ENCODE measurements around the gene IQCN.

The IQCN gene

GRCh38 chr19:18299654-18300053 is 25.4 kb upstream of the IQCN start:
- H3K9me3 ChIP-seq (ENCODE audit: control insufficient read depth, low read length), result no peaks in the 10 kb centered on the region
- H3K4me1 ChIP-seq (ENCODE audit: control insufficient read depth, insufficient read depth, low read length), result peaks cover 37% of the 10 kb centered on the region
- no peak overlapping the region for H3K9ac ChIP-seq (ENCODE audit: low read length)
- no peaks in the 10 kb centered on the region for H3K27me3 ChIP-seq (ENCODE audit: control insufficient read depth, insufficient read depth, low read length)
- H3K4me3 ChIP-seq (ENCODE audit: low read length), result no peak overlapping the region
- no peaks in the 10 kb centered on the region for H3K36me3 ChIP-seq (ENCODE audit: control insufficient read depth, insufficient read depth, low read length)

- no peaks in the 10 kb centered on the region for H3K36me3 ChIP-seq (ENCODE audit: control insufficient read depth, insufficient read depth, low read length)
- no peaks in the 10 kb centered on the region for H3K27me3 ChIP-seq (ENCODE audit: control insufficient read depth, insufficient read depth, low read length)
- no peak overlapping the region for H3K4me3 ChIP-seq (ENCODE audit: low read length)
- H3K9me3 ChIP-seq (ENCODE audit: control insufficient read depth, low read length), result no peaks in the 10 kb centered on the region
- peaks cover 26% of the 10 kb centered on the region for H3K4me1 ChIP-seq (ENCODE audit: control insufficient read depth, insufficient read depth, low read length)
- no peak overlapping the region for H3K9ac ChIP-seq (ENCODE audit: low read length)
Measured at GRCh38 chr19:18298601-18299000, 24.3 kb upstream of the IQCN start.

GRCh38 chr19:18297308-18297707 is 23.1 kb upstream of the IQCN start:
- no peaks in the 10 kb centered on the region for H3K27me3 ChIP-seq (ENCODE audit: control insufficient read depth, insufficient read depth, low read length)
- peaks cover 34% of the 10 kb centered on the region for H3K4me1 ChIP-seq (ENCODE audit: control insufficient read depth, insufficient read depth, low read length)
- H3K9ac ChIP-seq (ENCODE audit: low read length), result no peak overlapping the region
- H3K9me3 ChIP-seq (ENCODE audit: control insufficient read depth, low read length), result no peaks in the 10 kb centered on the region
- H3K4me3 ChIP-seq (ENCODE audit: low read length), result no peak overlapping the region
- no peaks in the 10 kb centered on the region for H3K36me3 ChIP-seq (ENCODE audit: control insufficient read depth, insufficient read depth, low read length)

- Histone ChIP-seq H3K4me1 (ENCODE audit: control insufficient read depth, insufficient read depth, low read length) (peaks cover 36% of the 10 kb centered on the region), H3K36me3 (ENCODE audit: control insufficient read depth, insufficient read depth, low read length) (no peaks in the 10 kb centered on the region), H3K27me3 (ENCODE audit: control insufficient read depth, insufficient read depth, low read length) (no peaks in the 10 kb centered on the region), H3K9ac (ENCODE audit: low read length) (no peak overlapping the region), H3K4me3 (ENCODE audit: low read length) (no peak overlapping the region), H3K9me3 (ENCODE audit: control insufficient read depth, low read length) (no peaks in the 10 kb centered on the region)
Measured at GRCh38 chr19:18295034-18295451, 20.8 kb upstream of the IQCN start.

GRCh38 chr19:18294467-18294864 is 20.2 kb upstream of the IQCN start:
- H3K4me1 ChIP-seq (ENCODE audit: control insufficient read depth, insufficient read depth, low read length), result peaks cover 37% of the 10 kb centered on the region
- H3K9me3 ChIP-seq (ENCODE audit: control insufficient read depth, low read length), result no peaks in the 10 kb centered on the region
- H3K27me3 ChIP-seq (ENCODE audit: control insufficient read depth, insufficient read depth, low read length), result no peaks in the 10 kb centered on the region
- no peak overlapping the region for H3K9ac ChIP-seq (ENCODE audit: low read length)
- H3K4me3 ChIP-seq (ENCODE audit: low read length), result no peak overlapping the region
- no peaks in the 10 kb centered on the region for H3K36me3 ChIP-seq (ENCODE audit: control insufficient read depth, insufficient read depth, low read length)

- Histone ChIP-seq H3K27me3 (ENCODE audit: control insufficient read depth, insufficient read depth, low read length) (no peaks in the 10 kb centered on the region), H3K4me3 (ENCODE audit: low read length) (no peak overlapping the region), H3K36me3 (ENCODE audit: control insufficient read depth, insufficient read depth, low read length) (no peaks in the 10 kb centered on the region), H3K4me1 (ENCODE audit: control insufficient read depth, insufficient read depth, low read length) (peaks cover 31% of the 10 kb centered on the region), H3K9me3 (ENCODE audit: control insufficient read depth, low read length) (no peaks in the 10 kb centered on the region), H3K9ac (ENCODE audit: low read length) (peak overlapping the region; percentile 96)
Measured at GRCh38 chr19:18293642-18294466, 19.6 kb upstream of the IQCN start.

- peak overlapping the region; percentile 96 for H3K9ac ChIP-seq (ENCODE audit: low read length)
- peak overlapping the region; percentile 66 for H3K4me3 ChIP-seq (ENCODE audit: low read length)
- H3K36me3 ChIP-seq (ENCODE audit: control insufficient read depth, insufficient read depth, low read length), result no peaks in the 10 kb centered on the region
- peaks cover 30% of the 10 kb centered on the region for H3K4me1 ChIP-seq (ENCODE audit: control insufficient read depth, insufficient read depth, low read length)
- no peaks in the 10 kb centered on the region for H3K9me3 ChIP-seq (ENCODE audit: control insufficient read depth, low read length)
- H3K27me3 ChIP-seq (ENCODE audit: control insufficient read depth, insufficient read depth, low read length), result no peaks in the 10 kb centered on the region
Measured at GRCh38 chr19:18292810-18293641, 18.8 kb upstream of the IQCN start.

GRCh38 chr19:18292462-18292809 is 18.2 kb upstream of the IQCN start:
- no peaks in the 10 kb centered on the region for H3K9me3 ChIP-seq (ENCODE audit: control insufficient read depth, low read length)
- peak overlapping the region; percentile 66 for H3K4me3 ChIP-seq (ENCODE audit: low read length)
- H3K9ac ChIP-seq (ENCODE audit: low read length), result peak overlapping the region; percentile 96
- no peaks in the 10 kb centered on the region for H3K36me3 ChIP-seq (ENCODE audit: control insufficient read depth, insufficient read depth, low read length)
- peaks cover 30% of the 10 kb centered on the region for H3K4me1 ChIP-seq (ENCODE audit: control insufficient read depth, insufficient read depth, low read length)
- H3K27me3 ChIP-seq (ENCODE audit: control insufficient read depth, insufficient read depth, low read length), result no peaks in the 10 kb centered on the region

GRCh38 chr19:18291590-18292461 is 17.6 kb upstream of the IQCN start:
- peaks cover 30% of the 10 kb centered on the region for H3K4me1 ChIP-seq (ENCODE audit: control insufficient read depth, insufficient read depth, low read length)
- no peaks in the 10 kb centered on the region for H3K9me3 ChIP-seq (ENCODE audit: control insufficient read depth, low read length)
- H3K4me3 ChIP-seq (ENCODE audit: low read length), result peak overlapping the region; percentile 66
- H3K27me3 ChIP-seq (ENCODE audit: control insufficient read depth, insufficient read depth, low read length), result no peaks in the 10 kb centered on the region
- no peaks in the 10 kb centered on the region for H3K36me3 ChIP-seq (ENCODE audit: control insufficient read depth, insufficient read depth, low read length)
- H3K9ac ChIP-seq (ENCODE audit: low read length), result peak overlapping the region; percentile 96

GRCh38 chr19:18291019-18291524 is 16.8 kb upstream of the IQCN start:
- no peak overlapping the region for H3K4me3 ChIP-seq (ENCODE audit: low read length)
- H3K36me3 ChIP-seq (ENCODE audit: control insufficient read depth, insufficient read depth, low read length), result no peaks in the 10 kb centered on the region
- no peaks in the 10 kb centered on the region for H3K27me3 ChIP-seq (ENCODE audit: control insufficient read depth, insufficient read depth, low read length)
- H3K9ac ChIP-seq (ENCODE audit: low read length), result peak overlapping the region; percentile 96
- peaks cover 30% of the 10 kb centered on the region for H3K4me1 ChIP-seq (ENCODE audit: control insufficient read depth, insufficient read depth, low read length)
- no peaks in the 10 kb centered on the region for H3K9me3 ChIP-seq (ENCODE audit: control insufficient read depth, low read length)

- peaks cover 30% of the 10 kb centered on the region for H3K4me1 ChIP-seq (ENCODE audit: control insufficient read depth, insufficient read depth, low read length)
- no peaks in the 10 kb centered on the region for H3K36me3 ChIP-seq (ENCODE audit: control insufficient read depth, insufficient read depth, low read length)
- H3K9me3 ChIP-seq (ENCODE audit: control insufficient read depth, low read length), result no peaks in the 10 kb centered on the region
- H3K9ac ChIP-seq (ENCODE audit: low read length), result no peak overlapping the region
- H3K27me3 ChIP-seq (ENCODE audit: control insufficient read depth, insufficient read depth, low read length), result no peaks in the 10 kb centered on the region
- no peak overlapping the region for H3K4me3 ChIP-seq (ENCODE audit: low read length)
Measured at GRCh38 chr19:18290302-18291018, 16.2 kb upstream of the IQCN start.

Measured in mucosa of stomach (tissue), 1 donor.